HCT116 (cell line): ENCODE data around the gene EML4.

Source experiments
- EGR1 ChIP-seq: IDR thresholded peaks from 2 replicates; pipeline ENCODE4 v1.6.1; 2012; ENCODE audit warnings: low read depth
- EZH2 ChIP-seq: fragments of 200-600 bp; sonication (generic); IDR thresholded peaks from 2 replicates; pipeline ENCODE4 v1.6.1; 2017; ENCODE audit warnings: antibody characterized with exemption, mixed run types
- POLR2A ChIP-seq: IDR thresholded peaks from 2 replicates; pipeline ENCODE4 v1.7.0; 2011; ENCODE audit warnings: borderline replicate concordance; ENCODE audit not compliant: insufficient read depth, insufficient read length; ENCODE audit errors: extremely low read depth
- RAD21 ChIP-seq: IDR thresholded peaks from 2 replicates; pipeline ENCODE4 v1.6.1; 2012; ENCODE audit warnings: low read depth, mild to moderate bottlenecking
- SIN3A ChIP-seq: IDR thresholded peaks from 2 replicates; pipeline ENCODE4 v1.6.1; 2012; ENCODE audit warnings: low read depth
- ZFX ChIP-seq: fragments of 450-650 bp; IDR thresholded peaks from 2 replicates; pipeline ENCODE4 v1.6.1; 2017
- ZNF274 ChIP-seq: fragments of 200-500 bp; sonication (Bioruptor generic); IDR thresholded peaks from 2 replicates; pipeline ENCODE4 v1.6.1; 2014; ENCODE audit warnings: mild to moderate bottlenecking, low read depth, low read length, inconsistent platforms
- TF ChIP-seq, protein P1 (sequence below), 3 experiments: fragments of 200-600 bp in 1 of 3; sonication (generic) in 1 of 3; IDR thresholded peaks in 2 of 3; conservative IDR thresholded peaks in 1 of 3; 2 replicates each; pipeline ENCODE4 v1.5.1; 2012 to 2017; ENCODE audit warnings: low read depth in 2 of 3, low read length in 2 of 3, antibody characterized with exemption in 1 of 3, borderline replicate concordance in 1 of 3, control low read depth in 1 of 3, mild to moderate bottlenecking in 1 of 3, mixed read lengths in 1 of 3, mixed run types in 1 of 3, moderate library complexity in 1 of 3; ENCODE audit not compliant: insufficient read depth in 1 of 3

DNA sequence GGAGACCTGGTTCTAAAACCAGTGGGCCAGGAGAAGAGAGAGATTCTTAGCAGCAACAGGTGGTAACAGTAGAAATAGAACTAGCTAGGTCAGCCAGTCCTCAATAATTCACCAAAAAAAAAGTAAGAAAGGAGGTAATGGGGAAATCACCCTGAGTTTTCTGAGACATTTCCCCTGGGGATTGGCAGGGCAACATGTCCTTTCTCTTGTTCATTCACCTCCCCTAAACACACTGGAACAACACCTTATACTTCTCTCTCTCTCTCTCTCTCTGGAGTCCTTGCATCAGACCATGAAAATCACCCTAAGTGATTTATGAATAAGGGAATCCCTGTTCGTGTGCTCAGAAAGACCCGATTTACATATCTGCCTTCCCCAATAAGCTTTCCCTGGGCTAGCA is 127.1 kb downstream of the EML4 start:
- TF ChIP-seq RAD21 (no peak), ZNF274 (no peak), SIN3A (no peak), EGR1 (no peak), ZFX (no peak), EZH2 (no peak), POLR2A (no peak)
- TF ChIP-seq, protein P1, sequence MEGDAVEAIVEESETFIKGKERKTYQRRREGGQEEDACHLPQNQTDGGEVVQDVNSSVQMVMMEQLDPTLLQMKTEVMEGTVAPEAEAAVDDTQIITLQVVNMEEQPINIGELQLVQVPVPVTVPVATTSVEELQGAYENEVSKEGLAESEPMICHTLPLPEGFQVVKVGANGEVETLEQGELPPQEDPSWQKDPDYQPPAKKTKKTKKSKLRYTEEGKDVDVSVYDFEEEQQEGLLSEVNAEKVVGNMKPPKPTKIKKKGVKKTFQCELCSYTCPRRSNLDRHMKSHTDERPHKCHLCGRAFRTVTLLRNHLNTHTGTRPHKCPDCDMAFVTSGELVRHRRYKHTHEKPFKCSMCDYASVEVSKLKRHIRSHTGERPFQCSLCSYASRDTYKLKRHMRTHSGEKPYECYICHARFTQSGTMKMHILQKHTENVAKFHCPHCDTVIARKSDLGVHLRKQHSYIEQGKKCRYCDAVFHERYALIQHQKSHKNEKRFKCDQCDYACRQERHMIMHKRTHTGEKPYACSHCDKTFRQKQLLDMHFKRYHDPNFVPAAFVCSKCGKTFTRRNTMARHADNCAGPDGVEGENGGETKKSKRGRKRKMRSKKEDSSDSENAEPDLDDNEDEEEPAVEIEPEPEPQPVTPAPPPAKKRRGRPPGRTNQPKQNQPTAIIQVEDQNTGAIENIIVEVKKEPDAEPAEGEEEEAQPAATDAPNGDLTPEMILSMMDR (IDR thresholded peaks at IDR 0.05 in 2 of 3, conservative IDR thresholded peaks at IDR 0.05 in 1 of 3; ENCODE audit: borderline replicate concordance in 1 of 3, insufficient read depth in 1 of 3, low read depth in 2 of 3, low read length in 2 of 3) = no peak
